Hepatocyte (in vitro differentiated cells): ENCODE results near the gene PHLDB2.

Experiments used
- EZH2 ChIP-seq: fragments of 200-600 bp; sonication (generic); IDR thresholded peaks from 2 replicates; pipeline ENCODE4 v1.6.1; 2016; ENCODE audit warnings: antibody characterized with exemption, mild to moderate bottlenecking, borderline replicate concordance
- EZH2phosphoT487 ChIP-seq: fragments of 200-600 bp; sonication (generic); IDR thresholded peaks from one replicate; pipeline ENCODE4 v1.6.1; 2018; ENCODE audit warnings: antibody characterized with exemption, mild to moderate bottlenecking, low read depth, moderate library complexity; ENCODE audit not compliant: unreplicated experiment, severe bottlenecking
- TF ChIP-seq, protein P1 (sequence below): fragments of 200-600 bp; sonication (generic); IDR thresholded peaks from 2 replicates; pipeline ENCODE4 v1.5.1; 2016; ENCODE audit warnings: antibody characterized with exemption, mild to moderate bottlenecking; ENCODE audit not compliant: poor library complexity

DNA sequence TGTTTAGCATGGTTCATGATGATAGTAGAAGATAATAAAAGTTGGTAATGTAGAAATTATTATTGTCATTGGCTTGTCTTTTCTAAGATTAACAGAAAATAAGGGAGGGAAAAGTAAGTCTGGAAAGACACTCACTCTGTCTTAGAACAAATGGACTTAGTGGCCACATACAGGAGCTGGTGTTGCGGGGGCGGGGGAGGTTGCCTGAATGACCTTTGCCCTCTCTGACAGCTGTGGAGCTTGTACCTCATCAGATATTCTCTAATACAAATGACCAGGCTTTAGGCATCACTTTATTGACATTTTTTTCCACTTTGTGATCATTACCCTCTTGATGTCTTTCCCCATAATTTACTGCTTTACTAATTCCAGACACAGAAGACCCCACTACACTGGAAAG, 145.6 kb downstream of the PHLDB2 start:
- TF ChIP-seq, protein P1, sequence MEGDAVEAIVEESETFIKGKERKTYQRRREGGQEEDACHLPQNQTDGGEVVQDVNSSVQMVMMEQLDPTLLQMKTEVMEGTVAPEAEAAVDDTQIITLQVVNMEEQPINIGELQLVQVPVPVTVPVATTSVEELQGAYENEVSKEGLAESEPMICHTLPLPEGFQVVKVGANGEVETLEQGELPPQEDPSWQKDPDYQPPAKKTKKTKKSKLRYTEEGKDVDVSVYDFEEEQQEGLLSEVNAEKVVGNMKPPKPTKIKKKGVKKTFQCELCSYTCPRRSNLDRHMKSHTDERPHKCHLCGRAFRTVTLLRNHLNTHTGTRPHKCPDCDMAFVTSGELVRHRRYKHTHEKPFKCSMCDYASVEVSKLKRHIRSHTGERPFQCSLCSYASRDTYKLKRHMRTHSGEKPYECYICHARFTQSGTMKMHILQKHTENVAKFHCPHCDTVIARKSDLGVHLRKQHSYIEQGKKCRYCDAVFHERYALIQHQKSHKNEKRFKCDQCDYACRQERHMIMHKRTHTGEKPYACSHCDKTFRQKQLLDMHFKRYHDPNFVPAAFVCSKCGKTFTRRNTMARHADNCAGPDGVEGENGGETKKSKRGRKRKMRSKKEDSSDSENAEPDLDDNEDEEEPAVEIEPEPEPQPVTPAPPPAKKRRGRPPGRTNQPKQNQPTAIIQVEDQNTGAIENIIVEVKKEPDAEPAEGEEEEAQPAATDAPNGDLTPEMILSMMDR = no peak
- TF ChIP-seq EZH2 (no peak), EZH2phosphoT487 (no peak)
